Measurements from ENCODE around the gene ZDHHC1.

ZDHHC1 gene

GRCh38 chr16:67406111-67406971 lies 9.9 kb downstream of the ZDHHC1 start:
- intact Hi-C loops (cut with DNase I; ENCODE audit: low total_unique reads) = no loop called here
- no peak for TF ChIP-seq CTCF (IDR thresholded peaks at IDR 0.05)
- DNase-seq = no peak
- Histone ChIP-seq H3K9me3 (no peaks in the 10 kb centered on the region), H3K4me3 (no peak overlapping the region), H3K36me3 (peaks cover 0 to 2% (median 0%) of the 10 kb centered on the region in 3 donors), H3K4me1 (peaks cover 0 to 28% (median 6%) of the 10 kb centered on the region in 4 donors), H3K27me3 (no peaks in the 10 kb centered on the region), H3K27ac (peak overlapping the region; percentile 33 to 41)

GRCh38 chr16:67405336-67405735 lies 10.9 kb downstream of the ZDHHC1 start:
- TF ChIP-seq CTCF (IDR thresholded peaks at IDR 0.05) = no peak
- peaks cover 0 to 28% (median 6%) of the 10 kb centered on the region in 4 donors for H3K4me1 ChIP-seq
- H3K4me3 ChIP-seq = no peak overlapping the region
- intact Hi-C loops (cut with DNase I; ENCODE audit: low total_unique reads) = no loop called here
- no peaks in the 10 kb centered on the region for H3K9me3 ChIP-seq
- peaks cover 0 to 11% (median 0%) of the 10 kb centered on the region in 3 donors for H3K36me3 ChIP-seq
- no peak overlapping the region for H3K27ac ChIP-seq
- DNase-seq = no peak
- no peaks in the 10 kb centered on the region for H3K27me3 ChIP-seq

- H3K27ac ChIP-seq = no peak overlapping the region
- DNase-seq = no peak
- intact Hi-C loops (cut with DNase I; ENCODE audit: low total_unique reads) = no loop called here
- no peaks in the 10 kb centered on the region for H3K9me3 ChIP-seq
- H3K4me3 ChIP-seq = no peak overlapping the region
- H3K36me3 ChIP-seq = peaks cover 0 to 11% (median 0%) of the 10 kb centered on the region in 3 donors
- peaks cover 0 to 28% (median 6%) of the 10 kb centered on the region in 4 donors for H3K4me1 ChIP-seq
- H3K27me3 ChIP-seq = peaks cover 0 to 4% of the 10 kb centered on the region in 2 donors
- no peak for TF ChIP-seq CTCF (IDR thresholded peaks at IDR 0.05)
Measured at GRCh38 chr16:67404740-67405226, 11.5 kb downstream of the ZDHHC1 start.

GRCh38 chr16:67403976-67404555 lies 12.2 kb downstream of the ZDHHC1 start:
- H3K36me3 ChIP-seq = peaks cover 0 to 11% (median 0%) of the 10 kb centered on the region in 3 donors
- H3K9me3 ChIP-seq = no peaks in the 10 kb centered on the region
- H3K27me3 ChIP-seq = peaks cover 0 to 12% of the 10 kb centered on the region in 2 donors
- peaks cover 0 to 35% (median 9%) of the 10 kb centered on the region in 4 donors for H3K4me1 ChIP-seq
- DNase-seq = no peak
- TF ChIP-seq CTCF (IDR thresholded peaks at IDR 0.05) = no peak
- intact Hi-C loops (cut with DNase I; ENCODE audit: low total_unique reads) = no loop called here
- H3K27ac ChIP-seq = no peak overlapping the region
- no peak overlapping the region for H3K4me3 ChIP-seq

- Histone ChIP-seq H3K9me3 (no peaks in the 10 kb centered on the region), H3K27me3 (peaks cover 0 to 38% of the 10 kb centered on the region in 2 donors), H3K4me1 (peaks cover 0 to 46% (median 19%) of the 10 kb centered on the region in 4 donors), H3K4me3 (no peak overlapping the region), H3K27ac (no peak overlapping the region), H3K36me3 (peaks cover 0 to 11% (median 0%) of the 10 kb centered on the region in 3 donors)
- intact Hi-C loops (cut with DNase I; ENCODE audit: low total_unique reads) = no loop called here
- DNase-seq = no peak
- TF ChIP-seq CTCF (IDR thresholded peaks at IDR 0.05) = no peak
Measured at GRCh38 chr16:67400901-67401300, 15.4 kb downstream of the ZDHHC1 start.
